ENCODE measurements around the gene GAB2.

- TF ChIP-seq CTCF (conservative IDR thresholded peaks at IDR 0.05) (no peak), ZFX (IDR thresholded peaks at IDR 0.05) (no peak)
Observed at GRCh38 chr11:78423241-78423640, 5.6 kb upstream of the GAB2 start.
